ENCODE data around the gene PINK1. TPM values are rescaled to one million over a fixed set of nuclear protein-coding genes. Genes with fewer than 3 reads are reported as not detected.
A peak's percentile ranks its signal among the peaks of the same experiment; 100 is the strongest.

Gene PINK1
- total RNA-seq, 1 donor from 2014 or later = 16.5 TPM

- Mint-ChIP-seq H3K36me3 (ENCODE audit: low read depth) (no peaks in the 10 kb centered on the region), H3K4me1 (peaks cover 12% of the 10 kb centered on the region), H3K4me3 (no peak overlapping the region)
Observed at GRCh38 chr1:20695515-20695914, 62.3 kb downstream of the PINK1 start.

GRCh38 chr1:20696397-20697333, 63.4 kb downstream of the PINK1 start:
- TF ChIP-seq CTCF (conservative IDR thresholded peaks at IDR 0.05) = peak; percentile 99
- no peaks in the 10 kb centered on the region for H3K9me3 Mint-ChIP-seq
- peak; percentile 91 for DNase-seq (ENCODE audit: low read depth, low spot score)
- no peaks in the 10 kb centered on the region for H3K36me3 Mint-ChIP-seq (ENCODE audit: low read depth)
- no peaks in the 10 kb centered on the region for H3K27me3 Mint-ChIP-seq (ENCODE audit: low read depth)
- peak overlapping the region; percentile 87 for H3K4me3 Mint-ChIP-seq
- peaks cover 12% of the 10 kb centered on the region for H3K4me1 Mint-ChIP-seq
- H3K27ac Mint-ChIP-seq (ENCODE audit: unreplicated experiment) = peak overlapping the region; percentile 84

More at GRCh38 chr1:20695515-20695914, 62.3 kb downstream of the PINK1 start:
- TF ChIP-seq CTCF (conservative IDR thresholded peaks at IDR 0.05) = no peak
- Mint-ChIP-seq H3K27ac (ENCODE audit: unreplicated experiment) (no peak overlapping the region), H3K9me3 (no peaks in the 10 kb centered on the region), H3K27me3 (ENCODE audit: low read depth) (no peaks in the 10 kb centered on the region)
- no peak for DNase-seq (ENCODE audit: low read depth, low spot score)

- Mint-ChIP-seq H3K27ac (ENCODE audit: unreplicated experiment) (no peak overlapping the region), H3K36me3 (ENCODE audit: low read depth) (no peaks in the 10 kb centered on the region), H3K4me3 (no peak overlapping the region), H3K27me3 (ENCODE audit: low read depth) (no peaks in the 10 kb centered on the region), H3K9me3 (no peaks in the 10 kb centered on the region), H3K4me1 (peaks cover 13% of the 10 kb centered on the region)
- DNase-seq (ENCODE audit: low read depth, low spot score) = no peak
- no peak for TF ChIP-seq CTCF (conservative IDR thresholded peaks at IDR 0.05)
Observed at GRCh38 chr1:20697563-20697962, 64.3 kb downstream of the PINK1 start.

- H3K27me3 Mint-ChIP-seq (ENCODE audit: low read depth) = no peaks in the 10 kb centered on the region
- no peaks in the 10 kb centered on the region for H3K9me3 Mint-ChIP-seq
- no peak overlapping the region for H3K27ac Mint-ChIP-seq (ENCODE audit: unreplicated experiment)
- TF ChIP-seq CTCF (conservative IDR thresholded peaks at IDR 0.05) = no peak
- no peaks in the 10 kb centered on the region for H3K36me3 Mint-ChIP-seq (ENCODE audit: low read depth)
- H3K4me3 Mint-ChIP-seq = no peak overlapping the region
- DNase-seq (ENCODE audit: low read depth, low spot score) = no peak
- H3K4me1 Mint-ChIP-seq = peaks cover 15% of the 10 kb centered on the region
Observed at GRCh38 chr1:20698195-20698910, 65.1 kb downstream of the PINK1 start.

GRCh38 chr1:20699558-20699957, 66.3 kb downstream of the PINK1 start:
- H3K36me3 Mint-ChIP-seq (ENCODE audit: low read depth) = no peaks in the 10 kb centered on the region
- H3K4me3 Mint-ChIP-seq = no peak overlapping the region
- no peaks in the 10 kb centered on the region for H3K9me3 Mint-ChIP-seq
- H3K27me3 Mint-ChIP-seq (ENCODE audit: low read depth) = no peaks in the 10 kb centered on the region
- DNase-seq (ENCODE audit: low read depth, low spot score) = no peak
- H3K27ac Mint-ChIP-seq (ENCODE audit: unreplicated experiment) = peak overlapping the region; percentile 43
- peaks cover 15% of the 10 kb centered on the region for H3K4me1 Mint-ChIP-seq
- no peak for TF ChIP-seq CTCF (conservative IDR thresholded peaks at IDR 0.05)
